Activated T-cell treated with anti-CD3 and anti-CD28 coated beads for 4 hours (primary cell): Measurements from ENCODE around the gene ENTPD8.
"Not testable (repeated sequence)": the region's sequence is repeated elsewhere in the genome, so short reads cannot be mapped to it uniquely, and the experiment has no call there.

Source experiments
- DNase-seq: peaks from one replicate; pipeline ENCODE4 v3.0.0-alpha.2; 2020

ENTPD8 gene

DNA sequence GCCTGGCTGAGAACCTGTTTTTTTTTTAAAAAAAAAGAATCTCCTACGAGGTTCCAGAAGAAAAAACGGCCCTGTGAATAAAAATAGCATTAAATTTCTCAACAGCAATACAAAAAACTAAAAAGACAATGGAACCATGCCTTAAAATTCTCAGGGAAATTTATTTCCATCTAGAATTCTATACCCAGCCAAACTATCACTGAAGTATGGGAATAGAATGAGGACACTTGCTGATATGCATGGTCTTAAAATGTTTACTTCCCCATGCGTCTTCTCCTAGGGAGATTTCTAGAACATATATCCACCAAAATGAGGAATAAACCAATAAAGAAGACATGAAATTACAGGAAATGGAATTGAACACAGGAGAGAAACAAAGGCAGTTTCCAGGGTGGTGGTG is 34.5 kb upstream of the ENTPD8 start:
- DNase-seq, result no peak

DNA sequence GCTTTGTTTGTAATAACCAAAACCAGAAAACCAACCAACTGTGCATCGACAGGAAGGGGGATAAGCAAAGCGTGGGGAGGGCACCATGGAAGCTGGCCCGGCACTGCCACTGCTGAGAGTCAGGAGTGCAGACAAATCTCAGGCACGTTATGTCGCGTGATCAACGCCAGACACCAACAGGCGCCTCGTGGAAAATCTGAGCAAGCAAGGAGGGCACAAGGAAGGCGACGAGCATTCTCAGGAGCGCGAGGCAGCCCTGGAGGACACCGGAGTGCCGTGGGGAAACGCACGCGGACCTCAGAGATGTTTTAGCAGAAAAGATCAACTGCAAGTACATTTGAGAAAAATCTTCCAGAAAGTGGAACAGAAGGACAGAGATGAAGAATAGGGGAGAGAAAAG is 33.1 kb upstream of the ENTPD8 start:
- DNase-seq, result no peak

DNA sequence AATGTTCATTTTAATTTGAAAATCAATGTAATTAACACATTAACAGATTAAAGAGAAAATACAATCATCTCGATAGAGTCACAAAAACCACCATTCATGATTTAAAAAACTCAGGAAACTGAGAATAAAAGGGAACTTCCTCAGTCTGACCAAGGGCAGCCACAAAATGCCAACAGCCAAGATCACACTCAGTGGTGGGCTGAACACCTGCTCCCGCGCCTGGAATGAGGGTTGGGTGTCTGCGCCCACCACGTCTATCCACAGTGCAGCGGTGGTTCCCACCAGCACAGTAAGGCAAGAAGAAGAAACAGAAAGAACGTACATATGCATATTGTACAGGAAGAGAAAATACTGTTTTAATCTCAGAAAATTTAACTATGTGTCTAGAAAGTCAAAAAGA is 29.6 kb upstream of the ENTPD8 start:
- no peak for DNase-seq

DNA sequence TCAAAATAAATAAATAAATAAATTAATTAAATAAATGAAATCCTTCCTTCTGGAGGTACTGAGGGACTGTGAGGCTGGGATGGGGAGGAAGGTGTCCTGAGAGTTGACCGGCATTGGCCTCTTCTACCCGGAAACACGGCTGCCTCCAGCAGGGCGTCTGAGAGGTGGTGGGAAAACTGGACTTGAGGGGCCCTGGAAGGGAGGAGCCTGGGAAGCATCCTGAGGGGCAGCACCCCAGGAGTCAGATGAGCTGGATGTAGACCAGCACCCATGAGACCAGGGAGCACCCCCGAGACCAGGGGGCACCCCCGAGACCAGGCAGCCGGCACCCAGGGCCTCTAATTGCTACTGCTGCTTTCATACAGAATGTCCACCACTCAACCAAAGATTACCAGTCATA is 26.7 kb upstream of the ENTPD8 start:
- DNase-seq, result no peak

DNA sequence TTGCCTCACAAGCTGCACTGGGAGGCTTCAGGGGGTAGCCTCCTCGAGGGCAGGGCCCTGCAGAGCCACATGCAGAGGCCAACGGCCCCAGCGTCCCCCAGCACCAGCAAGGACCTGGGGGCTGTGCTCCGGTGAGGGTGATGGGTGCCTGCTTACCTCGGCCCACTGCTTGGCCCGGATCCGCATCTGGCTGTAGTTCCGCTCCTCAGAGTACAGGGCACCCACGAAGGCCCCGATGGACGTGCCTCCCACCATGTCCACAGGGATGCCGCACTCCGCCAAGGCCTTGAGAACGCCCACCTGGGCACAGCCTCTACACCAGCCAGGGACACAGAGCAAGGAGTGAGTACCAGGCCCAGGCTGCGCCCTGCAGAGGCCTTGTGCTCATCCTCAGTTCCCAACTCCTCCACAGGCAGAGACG is 26.0 kb upstream of the ENTPD8 start:
- no peak for DNase-seq

DNA sequence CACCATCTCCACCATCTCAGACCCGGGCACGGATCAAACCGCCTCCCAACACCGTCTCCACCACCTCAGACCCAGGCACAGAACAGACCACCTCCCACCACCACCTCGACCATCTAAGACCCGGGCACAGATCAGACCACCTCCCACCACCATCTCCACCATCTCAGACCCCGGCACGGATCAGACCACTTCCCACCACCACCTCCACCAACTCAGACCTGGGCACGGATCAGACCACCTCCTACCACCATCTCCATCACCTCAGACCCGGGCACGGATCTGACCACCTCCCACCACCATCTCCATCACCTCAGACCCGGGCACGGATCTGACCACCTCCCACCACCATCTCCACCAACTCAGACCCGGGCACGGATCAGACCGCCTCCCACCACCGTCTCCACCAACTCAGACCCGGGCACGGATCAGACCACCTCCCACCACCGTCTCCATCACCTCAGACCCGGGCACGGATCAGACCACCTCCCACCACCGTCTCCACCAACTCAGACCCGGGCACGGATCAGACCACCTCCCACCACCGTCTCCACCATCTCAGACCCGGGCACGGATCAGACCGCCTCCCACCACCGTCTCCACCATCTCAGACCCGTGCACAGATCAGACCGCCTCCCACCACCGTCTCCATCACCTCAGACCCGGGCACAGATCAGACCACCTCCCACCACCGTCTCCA is 25.4 kb upstream of the ENTPD8 start:
- DNase-seq, result not testable (repeated sequence)

DNA sequence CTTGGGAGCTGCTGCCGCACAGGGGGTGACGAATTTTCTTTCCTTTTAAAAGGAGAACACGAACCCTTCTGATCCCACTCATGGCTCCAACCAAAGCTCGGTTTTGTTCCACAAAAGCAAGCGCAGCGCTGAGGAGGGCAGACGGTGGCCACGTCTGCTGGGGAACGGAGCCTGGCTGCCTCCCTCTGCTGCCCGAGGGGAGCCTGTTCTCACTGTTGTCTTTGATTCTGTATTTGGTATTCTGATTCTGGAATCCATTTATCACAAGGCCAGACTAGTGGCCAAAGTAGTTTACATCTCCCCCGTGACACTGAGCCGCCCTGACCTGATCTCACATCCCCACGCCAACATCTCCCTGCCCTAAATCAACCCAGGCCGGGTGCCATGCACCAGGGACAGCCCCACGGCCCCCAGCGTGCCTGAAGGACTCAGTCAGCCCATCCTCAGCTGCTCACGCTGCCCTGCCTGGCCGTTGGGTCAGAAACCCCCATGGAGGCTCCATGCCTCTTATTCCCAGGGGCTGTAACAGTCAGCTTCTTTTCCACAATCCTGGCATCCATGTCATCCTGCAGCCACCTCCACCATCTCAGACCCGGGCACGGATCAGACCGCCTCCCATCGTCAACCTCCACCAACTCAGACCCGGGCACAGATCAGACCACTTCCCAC is 24.7 kb upstream of the ENTPD8 start:
- no peak for DNase-seq

DNA sequence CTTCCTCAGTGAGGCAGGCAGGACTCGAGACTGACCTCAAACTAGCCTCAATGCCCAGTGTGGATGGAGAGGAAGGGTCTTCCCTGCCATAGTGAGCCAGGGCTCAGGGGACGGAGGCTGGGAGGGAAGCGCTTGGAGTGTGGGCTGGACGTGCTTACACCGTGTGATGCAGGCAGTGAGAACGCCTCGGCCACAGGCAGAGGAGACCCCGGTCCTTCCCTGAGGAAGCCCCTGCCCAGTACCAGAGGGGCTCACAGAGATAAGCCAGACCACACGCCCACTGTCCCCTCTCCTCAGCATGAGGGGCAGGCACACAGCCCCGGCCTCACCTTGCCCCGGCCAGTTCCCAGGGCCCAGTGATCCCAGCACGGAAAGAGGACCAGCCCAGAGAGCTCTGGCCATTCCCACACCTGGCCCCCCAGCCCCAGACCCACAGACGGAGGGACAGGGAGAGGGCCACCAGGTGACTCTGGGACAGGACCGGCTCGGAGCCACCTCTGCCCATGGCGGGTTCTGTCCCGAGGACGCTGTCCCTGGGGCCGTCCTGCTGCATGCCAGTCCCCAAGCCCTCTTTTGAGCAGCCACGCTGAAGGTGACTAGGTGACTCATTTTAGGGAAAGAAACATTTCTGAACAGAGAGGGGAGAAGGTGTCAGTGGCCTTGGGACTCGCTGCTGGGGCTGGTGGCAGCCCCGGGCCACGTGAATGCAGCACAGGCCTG is 24.0 kb upstream of the ENTPD8 start:
- DNase-seq, result no peak

DNA sequence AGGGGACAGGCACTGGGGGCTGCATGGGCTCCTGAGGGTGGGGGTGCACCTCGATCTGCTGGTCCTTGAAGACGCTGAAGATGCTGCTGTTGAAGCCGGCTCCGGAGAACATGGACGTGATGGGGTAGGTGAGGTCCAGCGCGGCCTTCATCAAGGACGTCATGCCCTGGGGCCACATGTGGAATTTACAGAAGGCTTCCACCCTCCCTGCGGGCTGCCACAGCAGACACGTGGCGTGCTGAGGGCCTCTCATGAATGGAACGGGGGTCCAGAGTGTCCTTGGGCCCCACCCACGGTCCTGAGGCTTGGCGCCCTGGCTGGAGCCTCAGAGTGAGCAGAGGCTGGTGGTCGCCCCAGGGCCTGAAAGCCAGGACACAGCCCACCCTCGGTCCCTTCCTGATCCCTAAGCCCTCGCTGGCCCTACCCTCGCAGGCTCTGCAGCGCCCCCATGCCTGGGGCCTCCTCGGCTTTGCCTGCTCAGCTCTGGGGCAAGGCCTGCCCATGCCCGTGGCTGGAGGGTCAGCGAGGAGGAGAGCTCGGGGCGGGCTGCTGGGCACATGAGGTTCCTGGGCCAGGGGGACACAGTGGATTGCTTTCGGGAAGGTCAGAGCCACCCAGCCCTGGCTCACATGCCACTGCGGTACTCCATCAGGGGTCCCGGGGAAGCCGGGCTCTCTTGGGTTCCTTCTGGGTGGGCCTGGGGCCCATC is 23.3 kb upstream of the ENTPD8 start:
- DNase-seq, result no peak

DNA sequence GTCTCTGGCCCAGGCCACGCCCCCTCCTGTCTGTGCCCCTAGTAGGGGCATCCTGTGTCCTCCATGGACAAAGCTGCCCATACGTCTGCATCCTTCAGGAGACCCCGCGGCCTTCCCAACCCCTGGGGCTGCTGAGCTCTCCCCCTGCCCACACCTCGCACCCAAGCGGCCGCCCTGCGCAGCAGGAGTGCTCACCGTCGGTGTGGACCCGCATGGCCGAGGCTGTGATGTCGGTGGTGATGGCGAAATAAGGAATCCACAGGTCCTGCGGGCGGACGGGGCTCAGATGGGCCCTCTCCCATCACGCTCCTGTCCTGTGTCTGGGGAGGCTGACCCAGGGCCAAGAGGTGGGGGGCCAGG is 22.8 kb upstream of the ENTPD8 start:
- no peak for DNase-seq

DNA sequence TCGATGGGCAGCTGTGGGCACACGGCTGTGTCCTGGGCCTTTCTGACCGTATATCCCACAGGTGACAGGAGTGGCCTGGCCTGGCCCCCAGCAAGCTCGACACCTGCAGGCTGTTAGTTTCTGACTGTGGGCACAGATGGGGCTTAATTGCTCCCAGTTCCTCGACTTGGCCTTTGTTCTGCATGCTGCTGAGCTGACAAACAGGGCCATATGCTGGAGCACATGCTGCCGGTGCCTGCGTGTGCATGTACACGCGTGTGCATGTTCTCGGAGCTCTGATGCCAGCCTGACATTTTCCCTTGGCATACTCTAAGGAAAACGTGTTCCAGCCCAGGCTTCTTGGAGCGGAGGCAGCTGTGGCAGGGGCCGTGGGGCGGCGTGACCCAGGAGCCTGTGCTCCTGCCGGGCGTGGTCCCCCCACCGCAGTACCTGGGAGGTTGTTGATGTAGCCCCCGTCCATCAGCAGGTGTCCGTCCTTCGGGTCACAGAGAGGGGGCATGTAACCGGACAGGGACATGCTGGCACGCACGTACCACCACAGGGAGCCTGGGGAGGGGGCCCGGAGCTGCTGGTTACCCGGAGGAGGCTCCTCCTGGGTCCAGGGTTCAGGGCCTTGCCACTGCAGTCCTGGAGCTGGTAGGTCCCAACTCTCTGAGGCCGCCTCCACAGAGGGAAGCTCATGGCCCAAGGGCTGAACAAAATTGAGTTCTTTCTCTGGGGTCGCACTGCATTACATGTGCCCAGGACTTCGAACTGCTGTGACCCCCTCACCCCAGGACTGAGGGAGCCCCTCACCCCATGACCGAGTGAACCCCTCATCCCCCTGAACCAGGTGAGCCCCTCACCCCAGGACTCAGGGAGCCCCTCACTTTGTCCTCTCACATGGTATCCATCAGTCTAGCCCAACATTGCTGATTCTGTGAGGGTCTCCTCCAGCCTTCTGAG is 22.1 kb upstream of the ENTPD8 start:
- no peak for DNase-seq

DNA sequence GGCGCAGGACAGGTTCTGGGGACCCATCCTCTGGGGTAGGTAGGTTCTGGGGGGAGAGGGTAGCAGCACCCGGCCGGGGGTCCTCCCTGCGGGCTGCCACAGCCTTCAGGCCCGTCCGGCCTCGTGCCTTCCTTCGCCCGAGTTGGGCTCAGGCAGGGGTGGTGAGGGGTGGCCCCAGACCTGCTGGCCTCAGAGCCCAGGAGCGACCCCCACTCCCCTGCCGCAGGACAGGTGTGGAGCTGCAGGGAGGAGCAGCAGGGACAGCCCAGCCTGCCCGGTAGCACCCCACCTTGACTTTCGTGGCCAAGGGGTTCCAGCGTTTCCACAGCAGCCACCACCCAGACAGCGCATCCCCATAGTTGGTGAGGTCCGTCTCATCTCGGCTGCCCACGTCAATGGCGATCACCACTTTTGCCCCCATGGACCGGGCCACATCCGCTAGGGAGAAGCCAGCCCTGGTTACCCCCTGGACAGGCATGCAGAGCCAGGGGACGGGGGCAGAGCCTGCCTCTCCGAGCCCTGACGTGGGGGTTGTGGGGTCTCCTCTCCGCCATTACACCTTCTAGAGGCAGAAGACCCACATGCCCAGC is 21.3 kb upstream of the ENTPD8 start:
- no peak for DNase-seq

DNA sequence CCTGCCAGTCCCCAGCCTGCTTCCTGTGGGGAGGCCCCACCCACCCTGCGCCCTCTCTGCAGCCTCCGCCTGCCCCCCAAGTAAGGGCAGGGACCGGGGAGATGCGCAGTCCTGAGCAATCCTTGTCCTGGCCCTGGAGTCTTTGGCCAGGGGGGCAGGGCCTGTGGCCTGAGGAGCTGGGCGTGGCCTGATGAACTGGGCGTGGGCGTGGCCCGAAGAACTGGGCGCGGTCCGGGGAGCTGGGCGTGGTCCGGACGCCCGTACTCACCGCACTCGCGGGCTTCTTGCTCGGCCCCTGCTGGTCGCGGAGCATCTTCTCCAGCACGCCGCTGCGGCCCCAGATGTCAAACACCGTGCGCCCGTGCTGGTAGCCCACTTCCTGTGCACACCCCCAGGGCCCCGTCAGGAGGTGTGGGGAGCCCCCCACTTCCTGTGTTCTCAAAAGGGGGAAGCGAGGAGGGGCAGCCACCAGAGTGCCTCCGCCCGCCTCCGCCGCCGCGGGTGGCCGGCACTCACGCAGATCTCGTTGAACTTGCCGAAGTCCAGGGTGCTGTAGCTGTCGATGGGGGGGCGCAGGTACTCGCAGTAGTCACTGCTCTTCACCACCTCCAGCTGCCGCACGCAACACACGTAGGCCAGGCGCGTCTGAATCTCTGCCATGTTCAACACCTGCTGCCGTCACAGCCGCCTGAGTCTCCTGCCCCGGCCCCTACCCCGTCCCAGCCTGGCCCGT is 20.7 kb upstream of the ENTPD8 start:
- peak; percentile 50 for DNase-seq

DNA sequence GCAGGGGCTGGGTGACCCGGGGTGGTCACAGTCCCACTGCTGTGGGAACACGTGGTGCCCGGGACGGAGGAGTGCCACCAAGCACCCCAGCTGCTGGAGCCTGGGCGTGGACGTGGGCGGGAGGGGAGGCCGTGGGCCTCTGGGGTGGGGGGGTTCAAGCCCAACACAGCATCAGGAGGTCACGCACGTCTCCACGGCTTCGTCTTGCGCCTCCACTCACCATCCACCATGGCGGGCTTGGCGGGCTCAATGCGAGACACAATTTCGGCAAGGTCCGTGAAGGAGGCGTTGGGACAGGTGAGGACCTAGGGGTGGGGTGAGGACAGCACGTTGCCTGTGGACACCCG is 20.1 kb upstream of the ENTPD8 start:
- DNase-seq, result no peak

DNA sequence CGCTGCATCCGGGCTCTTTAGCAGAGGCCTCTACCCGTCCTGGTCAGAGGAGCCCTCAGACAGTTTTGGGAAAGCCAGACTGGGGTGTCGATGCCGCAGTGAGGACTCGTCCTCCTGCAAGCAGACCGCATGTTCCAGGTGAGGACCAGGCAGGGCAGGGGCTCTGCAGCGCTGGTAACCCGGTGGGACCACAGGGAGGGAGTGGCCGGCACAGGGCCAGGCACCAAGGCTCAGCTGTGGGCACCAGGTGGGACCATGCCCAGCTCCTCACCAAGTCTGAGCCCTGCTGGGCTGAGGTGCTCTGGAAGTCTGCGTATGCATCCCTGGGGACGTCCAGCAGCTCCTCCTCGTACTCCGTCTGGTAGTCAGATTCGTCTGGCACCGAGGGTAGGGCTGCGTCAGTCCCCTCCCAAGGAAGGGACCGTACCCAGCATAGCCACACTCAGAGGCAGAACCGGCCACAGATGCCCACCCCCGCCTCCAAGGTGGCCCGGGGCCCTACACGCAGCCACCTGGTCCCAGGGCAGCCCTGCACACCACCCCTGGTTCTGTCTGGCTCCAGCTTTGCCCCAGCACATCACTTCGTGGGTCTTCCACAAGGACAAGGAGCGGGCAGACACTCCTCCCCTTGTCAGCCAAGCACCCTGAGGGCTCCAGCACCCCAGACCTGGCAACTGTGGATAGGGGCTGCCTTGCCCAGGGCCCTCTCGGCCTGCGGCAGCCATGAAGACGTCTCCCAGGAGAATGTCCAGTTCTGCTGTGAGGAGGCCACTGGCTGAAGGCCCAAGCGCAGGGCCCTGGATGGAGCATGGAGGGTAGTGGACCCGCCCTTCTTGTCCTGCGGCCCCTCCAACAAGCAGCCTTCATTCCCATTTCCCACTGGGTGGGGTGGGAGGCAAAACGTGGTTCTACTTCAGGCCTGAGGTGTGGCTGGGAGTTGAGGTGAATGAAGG is 19.5 kb upstream of the ENTPD8 start:
- no peak for DNase-seq

DNA sequence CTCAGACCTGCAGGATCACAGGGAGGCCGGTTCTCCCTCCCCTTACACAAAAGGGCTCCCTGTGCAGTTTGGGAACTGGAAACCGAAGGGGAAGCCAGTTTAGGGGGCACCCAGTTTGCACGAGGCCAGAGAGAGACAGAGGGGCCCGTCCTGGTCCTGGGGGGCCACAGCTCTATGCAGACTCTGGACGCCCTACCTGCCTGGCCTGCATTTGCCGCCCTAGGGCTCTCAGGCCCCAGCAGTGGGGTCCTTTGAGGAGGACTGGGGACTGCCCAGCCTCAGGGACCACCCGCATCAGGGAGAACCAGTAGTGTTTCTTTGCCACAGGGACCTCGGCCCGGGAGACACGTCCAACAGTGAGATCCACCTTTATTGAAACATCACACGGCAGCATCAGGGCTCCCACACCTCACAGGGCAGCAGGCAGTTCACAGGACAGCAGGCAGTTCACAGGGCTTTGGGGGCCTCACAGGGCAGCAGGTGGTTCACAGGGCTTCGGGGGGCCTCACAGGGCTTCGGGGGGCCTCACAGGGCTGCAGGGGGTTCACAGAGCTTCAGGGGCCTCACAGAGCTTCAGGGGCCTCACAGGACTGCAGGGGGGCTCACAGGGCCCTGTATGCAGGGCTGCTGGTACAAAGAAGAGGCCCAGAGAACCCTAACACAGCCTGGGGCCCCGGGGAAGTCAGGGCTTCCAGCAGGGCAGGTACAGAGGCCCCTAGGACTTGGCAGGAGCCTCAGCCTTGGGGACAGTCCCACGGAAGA is 18.6 kb upstream of the ENTPD8 start:
- DNase-seq, result no peak

DNA sequence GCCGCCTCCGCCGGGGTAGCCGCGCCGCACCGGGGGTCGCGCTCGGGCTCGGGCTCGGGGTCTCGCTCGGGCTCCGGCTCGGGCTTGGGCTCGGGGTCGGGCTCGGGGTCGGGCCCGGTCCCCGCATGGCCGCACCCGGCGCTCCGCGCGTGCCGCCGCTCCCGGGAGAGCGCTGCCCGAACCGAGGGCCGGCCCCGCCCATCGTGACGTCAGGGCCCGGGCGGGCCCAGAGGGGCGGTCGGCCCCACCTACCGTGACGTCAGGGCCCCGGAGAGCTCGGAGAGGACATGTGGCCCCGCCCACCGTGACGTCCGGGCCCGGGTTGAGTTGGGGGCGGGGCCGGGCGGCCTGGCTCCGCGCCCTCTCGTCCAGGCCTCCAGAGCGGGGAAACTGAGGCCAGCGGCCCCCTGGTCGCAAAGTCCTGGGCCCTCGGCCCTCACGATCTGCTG is 18.0 kb upstream of the ENTPD8 start, which contains the start of gene NSMF:
NSMF (minus strand) TSS at position 183 of the 449 bp plus-strand sequence. CDS start 232 bp downstream, outside the sequence.
- peak; percentile 92 for DNase-seq

DNA sequence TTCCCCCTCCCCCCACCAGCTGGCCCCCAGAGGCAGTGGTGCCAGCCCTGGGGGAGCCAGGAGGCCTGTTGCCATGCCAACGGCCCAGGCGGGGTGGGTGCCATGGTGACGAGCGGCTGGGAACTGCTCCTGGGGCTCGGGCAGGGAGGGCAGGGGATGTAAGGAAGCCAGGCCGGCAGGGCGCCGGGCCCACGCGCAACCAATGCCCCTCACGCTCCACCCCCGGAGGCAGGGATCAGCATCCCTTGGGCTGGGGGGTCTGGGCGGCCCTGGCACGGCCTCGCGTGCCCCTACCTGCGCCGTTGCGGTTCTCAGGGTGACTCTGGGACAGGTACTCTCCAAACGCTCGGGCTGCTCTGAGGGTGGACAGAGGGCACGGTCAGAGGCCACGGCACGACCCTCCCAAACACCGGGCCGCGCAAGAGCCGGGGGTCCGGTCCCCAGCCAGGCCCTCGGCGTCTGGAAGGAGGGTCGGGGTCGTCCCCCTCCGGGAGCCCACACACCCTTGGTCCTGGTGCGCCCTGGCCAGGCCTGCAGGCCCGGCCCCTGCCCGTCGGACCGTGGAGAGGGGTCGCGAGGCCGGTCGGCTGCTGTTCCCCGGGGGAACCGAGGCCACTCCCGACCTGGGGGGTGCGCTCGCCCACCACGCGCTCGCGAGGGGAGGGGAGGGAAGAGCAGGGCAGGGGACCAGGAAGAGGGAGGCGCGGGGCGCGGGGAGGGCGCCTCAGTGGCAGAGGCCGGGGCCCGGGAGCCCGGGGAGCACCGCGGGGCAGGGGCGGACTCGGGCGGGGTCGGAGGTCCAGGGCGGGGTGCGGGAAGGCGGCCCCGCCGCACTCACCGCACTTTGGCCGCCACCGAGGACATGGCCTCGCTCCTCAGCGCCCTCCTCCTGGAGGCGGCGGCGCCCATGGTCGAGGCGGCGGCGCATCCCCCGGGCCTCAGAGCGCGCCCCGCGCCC is 17.3 kb upstream of the ENTPD8 start:
- DNase-seq, result no peak
